Measurements from ENCODE around the gene IL23A.
"Not testable (repeated sequence)": the region's sequence is repeated elsewhere in the genome, so short reads cannot be mapped to it uniquely, and the experiment has no call there.

IL23A gene

DNA sequence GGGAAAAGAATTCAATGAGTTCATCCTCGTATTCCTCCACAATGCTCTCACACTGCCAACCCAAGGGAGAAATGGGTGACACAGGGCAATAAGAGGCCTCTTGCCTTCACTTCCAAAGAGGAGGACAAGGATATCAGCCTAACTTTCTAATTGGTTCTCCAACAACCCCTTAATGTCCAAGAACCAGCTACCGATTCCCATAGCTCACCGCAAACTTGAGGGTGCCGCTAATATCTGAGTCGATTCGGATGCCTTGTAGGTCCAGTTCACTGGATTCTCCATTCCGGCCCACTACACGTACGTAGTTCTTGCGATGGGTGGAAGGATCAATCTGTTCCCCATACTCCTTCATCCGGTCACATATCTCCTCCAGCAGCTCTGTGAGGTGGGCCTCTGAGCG lies 27.7 kb upstream of the IL23A start:
- FAIRE-seq, result no peak
- DNase-seq (ENCODE audit: insufficient read length, low spot score), result no peak
- no peak for TF ChIP-seq POLR2A (IDR thresholded peaks at IDR 0.05; ENCODE audit: low read depth, low read length)

DNA sequence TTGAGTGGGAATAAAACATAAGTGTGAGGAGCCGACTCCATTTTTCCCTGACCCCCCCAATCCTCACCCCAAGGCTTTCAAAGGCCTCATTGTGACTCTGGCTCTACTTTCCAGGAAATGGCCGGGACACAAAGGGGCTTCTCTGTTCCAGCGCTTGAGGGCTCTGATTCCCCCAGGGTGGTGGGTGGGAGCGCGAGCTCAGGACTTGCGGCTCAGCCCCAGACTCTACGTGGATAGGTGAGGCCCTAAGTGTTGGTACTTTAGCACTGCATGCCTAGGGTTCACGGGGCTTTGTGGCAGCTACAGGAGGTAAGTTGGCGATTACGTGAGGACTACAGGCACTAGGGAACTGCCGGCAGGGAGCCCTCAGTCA lies 23.4 kb upstream of the IL23A start:
- no peak for DNase-seq (ENCODE audit: insufficient read length, low spot score)
- FAIRE-seq, result no peak

DNA sequence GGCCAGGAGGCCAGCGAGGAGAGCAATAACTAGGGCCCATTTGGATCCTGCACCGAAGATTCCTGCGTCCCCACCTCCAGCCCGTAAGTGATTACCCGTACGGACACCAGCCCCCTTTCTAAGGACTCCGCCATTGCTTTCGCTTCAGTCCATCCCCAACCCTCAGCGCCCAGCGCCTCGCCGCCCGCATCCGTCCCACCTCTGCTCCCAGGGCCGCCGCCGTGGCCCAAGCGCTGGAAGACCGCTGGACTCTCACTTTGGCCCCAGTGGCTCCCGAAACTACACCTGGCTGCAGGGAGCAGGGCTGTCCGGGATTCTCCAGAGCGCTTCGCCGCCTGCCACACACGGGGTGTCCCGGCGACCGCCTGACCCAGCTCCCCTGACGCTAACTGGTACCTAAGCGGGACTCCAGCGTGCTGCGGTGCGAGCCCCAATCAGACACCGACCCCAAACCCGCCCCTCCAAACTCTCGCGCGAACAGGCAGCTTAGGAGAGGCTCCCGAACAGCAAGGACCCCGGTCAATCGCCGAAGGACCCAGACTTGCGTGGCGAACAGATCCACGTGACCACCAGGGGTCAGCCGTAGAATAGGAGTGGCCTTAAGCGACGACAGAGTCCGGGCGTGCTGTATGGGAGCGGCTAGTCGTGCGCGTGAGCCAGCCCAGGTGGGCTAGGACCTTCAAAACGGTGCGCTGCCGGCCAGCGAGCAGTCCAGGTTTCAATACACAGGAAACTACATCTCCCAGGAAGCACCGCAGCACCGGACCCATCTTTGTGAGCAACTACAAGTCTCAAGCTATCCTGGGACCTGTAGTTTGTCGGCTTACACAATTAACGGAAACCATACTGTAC lies 22.8 kb upstream of the IL23A start, which contains the start of gene CNPY2:
Gene CNPY2 (minus strand): TSS at position 367 of the 852 bp plus-strand sequence. CDS start 771 bp downstream, outside the sequence.
- FAIRE-seq, result peak; percentile 78
- TF ChIP-seq POLR2A (IDR thresholded peaks at IDR 0.05; ENCODE audit: low read depth, low read length), result peak; percentile 77
- DNase-seq (ENCODE audit: insufficient read length, low spot score), result peak; percentile 93

More for the DNA sequence above, 23.4 kb upstream of the IL23A start:
- no peak for TF ChIP-seq POLR2A (IDR thresholded peaks at IDR 0.05; ENCODE audit: low read depth, low read length)

DNA sequence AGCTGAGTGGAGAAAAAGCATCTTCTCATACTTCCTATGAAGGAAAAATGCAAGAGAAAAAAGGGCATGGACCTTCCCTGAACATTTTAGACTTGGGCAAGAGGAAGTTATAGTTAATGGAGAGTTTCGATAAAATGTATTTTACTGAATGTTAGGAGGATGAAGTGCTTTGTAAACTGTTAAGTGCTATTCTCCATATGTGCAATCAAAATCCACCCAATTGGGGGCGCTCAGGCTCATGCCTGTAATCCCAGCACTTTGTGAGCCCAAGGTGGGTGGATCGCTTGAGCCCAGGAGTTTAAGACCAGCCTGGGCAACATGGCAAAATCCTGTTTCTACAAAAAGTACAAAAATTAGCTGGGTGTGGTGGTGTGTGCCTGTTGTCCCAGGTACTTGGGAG lies 21.0 kb upstream of the IL23A start:
- DNase-seq (ENCODE audit: insufficient read length, low spot score) (no peak), FAIRE-seq (no peak)
- TF ChIP-seq POLR2A (IDR thresholded peaks at IDR 0.05; ENCODE audit: low read depth, low read length), result no peak

- no peak for FAIRE-seq
- no peak for DNase-seq (ENCODE audit: insufficient read length, low spot score)
- TF ChIP-seq POLR2A (IDR thresholded peaks at IDR 0.05; ENCODE audit: low read depth, low read length), result no peak
Observed at GRCh38 chr12:56321027-56321426, 17.7 kb upstream of the IL23A start.

- FAIRE-seq; DNase-seq (ENCODE audit: insufficient read length, low spot score): not testable (repeated sequence)
Observed at GRCh38 chr12:56321610-56322009, 17.1 kb upstream of the IL23A start.

DNA sequence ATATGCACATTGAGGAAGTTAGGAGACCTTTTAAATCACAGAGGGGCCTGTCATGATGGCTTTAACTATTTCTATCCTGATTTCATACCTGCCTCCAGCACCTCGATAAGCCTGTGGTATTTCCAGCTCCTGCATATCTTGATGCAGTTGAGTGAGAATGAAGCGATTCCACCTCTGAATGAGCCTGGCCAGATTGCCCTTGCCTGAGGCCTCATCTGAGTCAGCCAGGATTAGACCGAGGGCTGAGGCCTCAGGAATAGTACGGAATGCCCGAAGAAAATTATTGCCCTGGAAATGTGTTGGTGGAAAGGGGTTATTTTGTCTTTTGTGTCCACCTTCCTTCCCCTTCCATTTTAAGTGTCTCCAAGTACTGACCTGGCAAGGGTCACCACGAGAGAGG lies 14.5 kb upstream of the IL23A start:
- TF ChIP-seq POLR2A (IDR thresholded peaks at IDR 0.05; ENCODE audit: low read depth, low read length), result no peak

GRCh38 chr12:56326126-56326525 lies 12.6 kb upstream of the IL23A start:
- TF ChIP-seq POLR2A (IDR thresholded peaks at IDR 0.05; ENCODE audit: low read depth, low read length), result no peak
- no peak for FAIRE-seq

More for the DNA sequence above, 14.5 kb upstream of the IL23A start:
- no peak for FAIRE-seq
- DNase-seq (ENCODE audit: insufficient read length, low spot score), result no peak

DNA sequence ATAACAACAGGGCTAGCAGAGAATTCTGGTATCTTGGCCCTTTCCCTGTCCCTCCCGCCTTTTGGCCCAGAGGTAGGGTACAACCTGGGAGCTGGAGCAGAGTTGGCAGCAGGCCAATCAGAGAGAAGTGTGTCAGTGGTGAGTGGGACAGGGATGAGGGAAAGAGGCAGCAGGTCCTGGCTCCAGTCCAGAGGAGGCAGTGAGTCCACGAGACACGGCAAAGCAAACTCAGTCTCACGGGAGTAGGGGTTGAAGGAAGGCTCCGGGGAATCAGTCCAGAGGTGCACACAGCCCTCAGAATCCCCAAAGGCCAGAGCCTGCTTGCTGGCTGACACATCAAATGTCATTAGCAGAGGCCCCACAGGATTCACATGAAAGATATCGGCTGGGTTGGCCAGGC lies 12.2 kb upstream of the IL23A start:
- no peak for FAIRE-seq
- DNase-seq (ENCODE audit: insufficient read length, low spot score), result no peak
- no peak for TF ChIP-seq POLR2A (IDR thresholded peaks at IDR 0.05; ENCODE audit: low read depth, low read length)

More at GRCh38 chr12:56326126-56326525, 12.6 kb upstream of the IL23A start:
- DNase-seq (ENCODE audit: insufficient read length, low spot score), result no peak

DNA sequence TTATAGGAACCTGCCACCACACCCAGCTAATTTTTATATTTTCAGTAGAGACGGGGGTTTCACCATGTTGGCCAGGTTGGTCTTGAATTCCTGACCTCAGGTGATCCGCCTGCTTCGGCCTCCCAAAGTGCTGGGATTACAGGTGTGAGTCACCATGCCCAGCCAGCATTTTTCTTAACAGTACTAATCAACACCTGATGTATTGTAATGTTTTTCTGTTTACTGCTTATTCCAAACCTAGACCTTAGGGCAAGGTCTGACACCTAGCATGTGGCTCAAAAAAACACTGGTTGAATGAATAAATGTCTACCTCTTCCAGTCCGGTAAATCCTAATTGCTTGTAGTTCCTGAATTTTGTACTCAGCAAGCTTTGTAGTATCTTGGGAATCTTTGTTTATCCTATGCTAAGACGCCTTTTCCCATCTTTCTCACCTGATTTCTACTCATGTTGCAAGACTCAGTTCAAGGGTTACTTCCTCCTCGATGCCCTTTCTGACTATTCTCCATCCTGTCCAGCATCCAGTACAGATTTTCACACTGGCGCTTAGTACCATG lies 7.7 kb upstream of the IL23A start:
- FAIRE-seq, result no peak
- no peak for TF ChIP-seq POLR2A (IDR thresholded peaks at IDR 0.05; ENCODE audit: low read depth, low read length)
- DNase-seq (ENCODE audit: insufficient read length, low spot score), result no peak

GRCh38 chr12:56332512-56333196 lies 6.0 kb upstream of the IL23A start:
- no peak for TF ChIP-seq POLR2A (IDR thresholded peaks at IDR 0.05; ENCODE audit: low read depth, low read length)
- FAIRE-seq (no peak), DNase-seq (ENCODE audit: insufficient read length, low spot score) (no peak)

GRCh38 chr12:56333197-56333678 lies 5.4 kb upstream of the IL23A start:
- TF ChIP-seq POLR2A (IDR thresholded peaks at IDR 0.05; ENCODE audit: low read depth, low read length), result no peak
- FAIRE-seq (no peak), DNase-seq (ENCODE audit: insufficient read length, low spot score) (no peak)

DNA sequence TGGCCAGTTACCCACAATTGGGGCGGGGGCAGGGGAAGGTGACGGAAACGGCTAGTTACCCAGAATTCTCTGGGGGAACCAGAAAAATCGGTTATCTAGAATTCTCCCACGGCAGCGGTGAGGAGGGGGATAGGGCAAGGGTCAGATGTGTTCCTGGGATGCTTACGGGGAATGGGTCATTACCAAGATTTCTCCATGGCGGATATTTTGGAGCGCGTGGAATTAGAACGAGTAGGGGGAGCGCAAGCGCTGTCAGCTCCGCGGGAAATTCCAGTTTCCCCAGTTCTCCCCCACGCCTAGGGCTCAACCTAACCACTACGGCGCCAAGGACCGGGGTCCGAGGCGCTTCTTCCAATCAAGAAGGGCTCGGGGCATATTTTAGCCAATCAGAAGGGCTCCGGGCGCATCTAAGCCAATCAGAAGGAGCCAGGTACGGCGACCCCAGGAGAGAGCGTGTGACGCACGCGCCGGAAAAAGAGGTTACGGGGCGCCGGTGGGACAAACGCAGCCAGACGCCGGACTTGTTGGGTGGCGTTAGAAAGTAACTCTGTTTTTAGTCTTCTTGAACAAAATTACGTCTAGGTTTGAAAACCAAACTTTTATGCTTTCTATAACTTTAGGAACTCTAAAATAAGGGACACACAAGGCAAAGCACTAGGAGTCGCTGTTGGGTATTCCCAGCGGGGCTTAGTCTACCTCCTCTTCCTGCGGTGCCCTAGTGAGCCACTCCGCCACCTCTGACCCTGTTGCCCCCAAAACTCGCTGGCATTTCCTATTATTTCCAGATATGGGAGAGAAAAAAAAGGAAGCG lies 4.8 kb upstream of the IL23A start, which contains the start of gene PAN2:
Gene PAN2 (minus strand): TSS at position 322 of the 811 bp plus-strand sequence. CDS start 906 bp downstream, outside the sequence.
- peak; percentile 98 for DNase-seq (ENCODE audit: insufficient read length, low spot score)
- peak; percentile 53 for FAIRE-seq
- TF ChIP-seq POLR2A (IDR thresholded peaks at IDR 0.05; ENCODE audit: low read depth, low read length), result peak; percentile 50

Data from H54 (cell line).